ENCODE results near the gene GTSF1L.

GTSF1L gene

DNA sequence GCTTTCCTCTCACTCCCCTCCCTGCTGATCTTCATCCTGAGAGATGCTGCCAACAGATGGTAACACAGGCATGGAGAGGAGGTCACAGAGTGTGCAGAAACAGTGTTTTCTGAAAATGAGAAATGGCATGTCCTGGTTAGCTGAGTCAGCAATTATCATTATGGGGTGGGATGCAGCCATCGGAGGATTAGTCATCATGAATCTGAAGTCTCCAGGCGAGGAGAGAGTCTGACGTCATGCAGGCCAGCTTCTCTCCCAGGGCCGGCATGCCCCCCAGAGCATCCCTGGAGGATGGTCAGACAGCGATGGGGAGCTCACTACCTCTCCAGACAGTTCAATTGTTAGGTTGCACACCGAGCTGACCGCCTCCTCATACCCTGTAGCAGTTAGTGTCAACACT, 4.7 kb upstream of the GTSF1L start:
- no peak overlapping the region for H3K4me3 ChIP-seq (replicated peaks; ENCODE audit: insufficient read depth, low read length)
- DNase-seq (ENCODE audit: low read depth in 1 of 2, low spot score in 1 of 2), result no peak
- H3K27ac ChIP-seq (replicated peaks), result no peak overlapping the region
- no peaks in the 10 kb centered on the region for H3K27me3 ChIP-seq (ENCODE audit: insufficient read depth, poor library complexity, severe bottlenecking)
- TF ChIP-seq GABPA (IDR thresholded peaks at IDR 0.05; ENCODE audit: low read depth), result no peak
- no peak for TF ChIP-seq POLR2AphosphoS5 (IDR thresholded peaks at IDR 0.05; ENCODE audit: low read depth)
- TF ChIP-seq, protein P1, sequence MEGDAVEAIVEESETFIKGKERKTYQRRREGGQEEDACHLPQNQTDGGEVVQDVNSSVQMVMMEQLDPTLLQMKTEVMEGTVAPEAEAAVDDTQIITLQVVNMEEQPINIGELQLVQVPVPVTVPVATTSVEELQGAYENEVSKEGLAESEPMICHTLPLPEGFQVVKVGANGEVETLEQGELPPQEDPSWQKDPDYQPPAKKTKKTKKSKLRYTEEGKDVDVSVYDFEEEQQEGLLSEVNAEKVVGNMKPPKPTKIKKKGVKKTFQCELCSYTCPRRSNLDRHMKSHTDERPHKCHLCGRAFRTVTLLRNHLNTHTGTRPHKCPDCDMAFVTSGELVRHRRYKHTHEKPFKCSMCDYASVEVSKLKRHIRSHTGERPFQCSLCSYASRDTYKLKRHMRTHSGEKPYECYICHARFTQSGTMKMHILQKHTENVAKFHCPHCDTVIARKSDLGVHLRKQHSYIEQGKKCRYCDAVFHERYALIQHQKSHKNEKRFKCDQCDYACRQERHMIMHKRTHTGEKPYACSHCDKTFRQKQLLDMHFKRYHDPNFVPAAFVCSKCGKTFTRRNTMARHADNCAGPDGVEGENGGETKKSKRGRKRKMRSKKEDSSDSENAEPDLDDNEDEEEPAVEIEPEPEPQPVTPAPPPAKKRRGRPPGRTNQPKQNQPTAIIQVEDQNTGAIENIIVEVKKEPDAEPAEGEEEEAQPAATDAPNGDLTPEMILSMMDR (IDR thresholded peaks at IDR 0.05; ENCODE audit: insufficient read depth, low read length), result no peak
- TF ChIP-seq, protein P2, sequence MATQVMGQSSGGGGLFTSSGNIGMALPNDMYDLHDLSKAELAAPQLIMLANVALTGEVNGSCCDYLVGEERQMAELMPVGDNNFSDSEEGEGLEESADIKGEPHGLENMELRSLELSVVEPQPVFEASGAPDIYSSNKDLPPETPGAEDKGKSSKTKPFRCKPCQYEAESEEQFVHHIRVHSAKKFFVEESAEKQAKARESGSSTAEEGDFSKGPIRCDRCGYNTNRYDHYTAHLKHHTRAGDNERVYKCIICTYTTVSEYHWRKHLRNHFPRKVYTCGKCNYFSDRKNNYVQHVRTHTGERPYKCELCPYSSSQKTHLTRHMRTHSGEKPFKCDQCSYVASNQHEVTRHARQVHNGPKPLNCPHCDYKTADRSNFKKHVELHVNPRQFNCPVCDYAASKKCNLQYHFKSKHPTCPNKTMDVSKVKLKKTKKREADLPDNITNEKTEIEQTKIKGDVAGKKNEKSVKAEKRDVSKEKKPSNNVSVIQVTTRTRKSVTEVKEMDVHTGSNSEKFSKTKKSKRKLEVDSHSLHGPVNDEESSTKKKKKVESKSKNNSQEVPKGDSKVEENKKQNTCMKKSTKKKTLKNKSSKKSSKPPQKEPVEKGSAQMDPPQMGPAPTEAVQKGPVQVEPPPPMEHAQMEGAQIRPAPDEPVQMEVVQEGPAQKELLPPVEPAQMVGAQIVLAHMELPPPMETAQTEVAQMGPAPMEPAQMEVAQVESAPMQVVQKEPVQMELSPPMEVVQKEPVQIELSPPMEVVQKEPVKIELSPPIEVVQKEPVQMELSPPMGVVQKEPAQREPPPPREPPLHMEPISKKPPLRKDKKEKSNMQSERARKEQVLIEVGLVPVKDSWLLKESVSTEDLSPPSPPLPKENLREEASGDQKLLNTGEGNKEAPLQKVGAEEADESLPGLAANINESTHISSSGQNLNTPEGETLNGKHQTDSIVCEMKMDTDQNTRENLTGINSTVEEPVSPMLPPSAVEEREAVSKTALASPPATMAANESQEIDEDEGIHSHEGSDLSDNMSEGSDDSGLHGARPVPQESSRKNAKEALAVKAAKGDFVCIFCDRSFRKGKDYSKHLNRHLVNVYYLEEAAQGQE (IDR thresholded peaks at IDR 0.05; ENCODE audit: insufficient replicate concordance, low read depth), result no peak
- no peak for TF ChIP-seq SPI1 (IDR thresholded peaks at IDR 0.05; ENCODE audit: borderline replicate concordance, low read depth)

DNA sequence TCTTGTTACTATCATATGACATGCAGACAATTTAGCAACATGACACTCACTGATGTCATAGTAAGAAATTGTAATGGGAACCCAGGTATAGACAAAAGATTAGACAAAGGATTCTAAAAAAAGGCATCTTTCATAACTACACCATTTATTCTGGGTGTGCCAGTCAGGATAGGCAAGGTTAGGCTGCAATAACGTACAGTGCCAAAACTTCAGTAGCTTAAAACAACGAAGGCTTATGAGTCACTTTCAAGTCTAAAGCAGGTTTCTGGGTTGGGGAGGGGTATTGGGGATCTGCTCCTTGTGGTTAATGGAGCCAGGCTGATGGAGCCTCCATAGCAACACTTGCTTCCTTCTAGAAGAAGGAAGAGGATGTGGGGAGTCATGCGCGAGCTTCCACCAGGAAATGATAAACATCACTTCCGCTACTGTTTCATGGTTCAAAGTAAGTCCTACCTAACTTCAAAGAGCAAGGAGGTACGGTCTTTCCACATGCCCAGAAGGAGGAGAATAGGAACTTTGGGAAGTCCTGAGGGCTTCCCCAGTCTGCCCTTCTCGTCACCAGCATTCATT, 2.0 kb upstream of the GTSF1L start:
- no peak overlapping the region for H3K4me3 ChIP-seq (replicated peaks; ENCODE audit: insufficient read depth, low read length)
- H3K27ac ChIP-seq (replicated peaks), result no peak overlapping the region
- DNase-seq (ENCODE audit: low read depth in 1 of 2, low spot score in 1 of 2), result peak in 1 of 2 experiments; percentile 56
- TF ChIP-seq, protein P1 (IDR thresholded peaks at IDR 0.05; ENCODE audit: insufficient read depth, low read length), result no peak
- TF ChIP-seq SPI1 (IDR thresholded peaks at IDR 0.05; ENCODE audit: borderline replicate concordance, low read depth) (no peak), POLR2AphosphoS5 (IDR thresholded peaks at IDR 0.05; ENCODE audit: low read depth) (no peak), GABPA (IDR thresholded peaks at IDR 0.05; ENCODE audit: low read depth) (no peak)
- TF ChIP-seq, protein P2 (IDR thresholded peaks at IDR 0.05; ENCODE audit: insufficient replicate concordance, low read depth), result no peak
- H3K27me3 ChIP-seq (ENCODE audit: insufficient read depth, poor library complexity, severe bottlenecking), result no peaks in the 10 kb centered on the region

DNA sequence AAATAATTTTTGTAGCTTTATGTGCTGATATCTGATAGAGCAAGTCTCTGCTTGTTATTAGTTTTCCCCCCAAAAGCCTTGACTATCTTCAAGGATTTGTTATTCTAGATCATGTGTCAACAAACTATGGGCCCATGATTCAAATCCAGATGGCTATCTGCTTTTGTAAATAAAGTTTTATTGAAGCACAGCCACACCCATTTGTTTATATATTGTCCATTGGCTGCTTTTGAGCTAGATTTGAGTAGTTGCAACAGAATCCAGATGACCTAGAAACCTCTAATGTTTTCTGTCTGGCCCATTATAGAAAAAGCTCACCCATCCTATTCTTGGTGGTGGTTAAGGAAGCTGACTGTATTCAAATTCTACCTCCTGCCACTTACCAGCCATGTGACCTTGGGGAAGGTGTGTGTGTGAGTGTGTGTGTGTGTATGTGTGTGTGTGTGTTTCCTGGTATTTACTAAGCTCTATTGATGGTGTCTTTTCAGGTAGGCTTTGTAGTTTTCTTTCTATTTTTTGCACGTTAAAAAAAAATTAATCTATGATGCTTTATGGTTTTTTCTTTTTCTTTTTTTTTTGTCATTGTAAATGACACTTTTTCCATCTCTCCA, 1.3 kb upstream of the GTSF1L start:
- TF ChIP-seq SPI1 (IDR thresholded peaks at IDR 0.05; ENCODE audit: borderline replicate concordance, low read depth) (no peak), GABPA (IDR thresholded peaks at IDR 0.05; ENCODE audit: low read depth) (no peak), POLR2AphosphoS5 (IDR thresholded peaks at IDR 0.05; ENCODE audit: low read depth) (no peak)
- TF ChIP-seq, protein P1 (IDR thresholded peaks at IDR 0.05; ENCODE audit: insufficient read depth, low read length), result no peak
- TF ChIP-seq, protein P2 (IDR thresholded peaks at IDR 0.05; ENCODE audit: insufficient replicate concordance, low read depth), result no peak
- Histone ChIP-seq H3K27me3 (ENCODE audit: insufficient read depth, poor library complexity, severe bottlenecking) (no peaks in the 10 kb centered on the region), H3K4me3 (replicated peaks; ENCODE audit: insufficient read depth, low read length) (no peak overlapping the region), H3K27ac (replicated peaks) (no peak overlapping the region)
- DNase-seq (ENCODE audit: low read depth in 1 of 2, low spot score in 1 of 2), result no peak

Data from HL-60 (cell line).